ENCODE measurements around the gene DEPP1. TPM values are rescaled to one million over a fixed set of nuclear protein-coding genes. Genes with fewer than 3 reads are reported as not detected.

Gene DEPP1
- total RNA-seq, 1 donor from 2014 or later: 16.6 TPM

DNA sequence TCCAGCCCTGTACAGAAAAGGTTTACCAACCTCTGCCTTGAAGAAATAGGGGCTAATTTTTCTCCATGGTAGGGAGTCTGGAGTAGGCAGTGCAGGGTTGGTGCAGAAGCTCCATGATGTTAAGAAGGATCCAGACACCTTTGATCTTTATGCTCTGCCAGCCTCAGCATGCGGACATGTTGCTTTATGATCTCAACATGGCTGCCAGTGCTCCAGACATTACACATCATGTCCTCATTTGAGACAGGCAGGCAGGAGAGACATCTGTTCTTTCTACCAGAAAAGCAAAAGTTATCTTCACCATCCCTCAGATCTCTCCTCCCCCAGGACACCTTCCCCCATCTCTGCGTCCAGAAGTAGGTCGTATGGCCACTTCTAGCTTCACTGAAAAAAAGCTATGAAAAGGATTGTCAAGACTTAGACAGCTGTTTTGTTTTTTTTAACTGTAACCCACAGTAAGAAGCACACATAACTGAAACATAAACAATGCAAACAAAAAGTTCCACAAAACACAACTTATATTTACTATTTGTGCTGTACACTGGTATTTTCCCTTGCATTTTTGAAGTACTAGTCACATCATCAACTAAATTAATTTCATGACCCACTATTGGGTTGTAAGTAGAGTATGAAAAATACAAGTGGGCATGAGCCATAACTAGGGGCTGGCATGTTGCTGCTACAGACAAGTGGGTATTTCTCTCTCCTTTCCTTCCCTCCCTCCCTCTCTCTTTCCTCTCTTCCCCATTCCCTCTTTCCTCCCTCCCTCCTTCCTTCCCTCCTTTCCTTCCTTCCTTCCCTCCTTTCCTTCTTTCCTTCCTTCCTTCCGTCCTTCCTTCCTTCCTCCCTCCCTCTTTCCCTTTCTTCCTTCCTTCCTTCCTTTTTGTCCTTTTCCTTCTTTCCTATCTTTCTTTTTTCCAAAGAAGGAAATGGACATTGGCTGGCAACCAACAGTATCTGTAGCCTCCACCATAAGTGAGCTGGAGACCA lies 21.6 kb downstream of the DEPP1 start:
- TF ChIP-seq, protein P1, sequence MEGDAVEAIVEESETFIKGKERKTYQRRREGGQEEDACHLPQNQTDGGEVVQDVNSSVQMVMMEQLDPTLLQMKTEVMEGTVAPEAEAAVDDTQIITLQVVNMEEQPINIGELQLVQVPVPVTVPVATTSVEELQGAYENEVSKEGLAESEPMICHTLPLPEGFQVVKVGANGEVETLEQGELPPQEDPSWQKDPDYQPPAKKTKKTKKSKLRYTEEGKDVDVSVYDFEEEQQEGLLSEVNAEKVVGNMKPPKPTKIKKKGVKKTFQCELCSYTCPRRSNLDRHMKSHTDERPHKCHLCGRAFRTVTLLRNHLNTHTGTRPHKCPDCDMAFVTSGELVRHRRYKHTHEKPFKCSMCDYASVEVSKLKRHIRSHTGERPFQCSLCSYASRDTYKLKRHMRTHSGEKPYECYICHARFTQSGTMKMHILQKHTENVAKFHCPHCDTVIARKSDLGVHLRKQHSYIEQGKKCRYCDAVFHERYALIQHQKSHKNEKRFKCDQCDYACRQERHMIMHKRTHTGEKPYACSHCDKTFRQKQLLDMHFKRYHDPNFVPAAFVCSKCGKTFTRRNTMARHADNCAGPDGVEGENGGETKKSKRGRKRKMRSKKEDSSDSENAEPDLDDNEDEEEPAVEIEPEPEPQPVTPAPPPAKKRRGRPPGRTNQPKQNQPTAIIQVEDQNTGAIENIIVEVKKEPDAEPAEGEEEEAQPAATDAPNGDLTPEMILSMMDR (IDR thresholded peaks at IDR 0.05; ENCODE audit: unreplicated experiment): no peak
- no peak overlapping the region for H3K27ac Mint-ChIP-seq
- no peaks in the 10 kb centered on the region for H3K27me3 Mint-ChIP-seq
- peaks cover 36% of the 10 kb centered on the region for H3K4me1 Mint-ChIP-seq (ENCODE audit: low read depth)
- H3K4me3 Mint-ChIP-seq (ENCODE audit: low read depth): no peak overlapping the region
- peaks cover 14% of the 10 kb centered on the region for H3K36me3 Mint-ChIP-seq (ENCODE audit: insufficient read depth)
- H3K9me3 Mint-ChIP-seq (ENCODE audit: low read depth): peaks cover 3% of the 10 kb centered on the region
- DNase-seq (ENCODE audit: low spot score, unreplicated experiment): no peak

DNA sequence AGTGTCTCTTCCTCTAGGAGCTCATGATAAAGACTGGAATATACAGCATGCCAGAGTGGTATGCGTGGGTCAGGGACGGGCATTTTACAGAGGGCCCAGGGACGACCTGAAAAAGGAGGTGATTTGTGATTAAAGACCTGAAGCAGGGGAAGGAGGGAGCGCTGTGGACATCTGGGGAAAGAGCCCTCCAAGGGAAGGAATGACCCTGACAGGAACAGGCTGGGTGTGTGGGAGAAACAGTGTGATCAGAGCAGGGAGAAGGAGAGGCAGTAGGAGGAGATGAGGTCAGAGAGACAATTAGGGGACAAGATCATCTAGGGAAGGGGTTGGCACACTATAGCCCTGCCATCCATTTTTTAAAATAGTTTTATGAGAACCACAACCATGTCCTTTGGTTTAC lies 22.4 kb downstream of the DEPP1 start:
- Mint-ChIP-seq H3K4me3 (ENCODE audit: low read depth) (no peak overlapping the region), H3K27ac (peak overlapping the region; percentile 2), H3K9me3 (ENCODE audit: low read depth) (peaks cover 3% of the 10 kb centered on the region), H3K36me3 (ENCODE audit: insufficient read depth) (peaks cover 14% of the 10 kb centered on the region), H3K4me1 (ENCODE audit: low read depth) (peaks cover 33% of the 10 kb centered on the region), H3K27me3 (no peaks in the 10 kb centered on the region)
- no peak for DNase-seq (ENCODE audit: low spot score, unreplicated experiment)
- TF ChIP-seq, protein P1 (IDR thresholded peaks at IDR 0.05; ENCODE audit: unreplicated experiment): no peak

DNA sequence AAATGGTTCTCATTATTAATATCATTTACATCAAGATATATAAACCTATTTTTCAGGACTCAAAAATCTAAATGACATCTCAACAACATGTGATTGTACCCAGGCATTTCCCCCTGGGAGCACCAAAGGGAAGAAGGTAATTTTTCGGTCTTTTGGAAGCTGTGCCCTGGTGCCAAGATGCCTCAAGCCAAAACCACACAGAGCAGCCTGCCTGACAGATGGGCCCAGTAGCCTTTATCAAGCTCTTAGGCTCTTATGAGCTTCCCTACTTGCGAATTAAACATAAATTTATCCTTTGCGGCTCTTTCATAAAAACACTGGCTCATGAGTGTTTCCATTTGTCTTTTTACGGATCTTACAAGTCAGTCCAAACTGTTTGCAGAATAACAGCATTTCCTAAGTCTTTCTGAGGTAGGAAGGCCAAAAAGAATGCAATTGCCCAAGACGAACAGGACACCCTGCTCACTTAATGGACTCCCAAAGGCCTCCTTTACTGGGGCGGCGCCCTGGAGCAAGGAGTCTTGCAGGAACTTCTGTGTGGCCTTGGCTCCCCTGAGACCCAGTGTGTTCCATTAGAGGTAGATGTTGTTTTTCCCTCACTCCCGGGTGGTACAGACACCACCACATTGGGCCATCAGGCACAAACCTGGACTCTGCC lies 23.1 kb downstream of the DEPP1 start:
- H3K27ac Mint-ChIP-seq: no peak overlapping the region
- DNase-seq (ENCODE audit: low spot score, unreplicated experiment): no peak
- peaks cover 26% of the 10 kb centered on the region for H3K4me1 Mint-ChIP-seq (ENCODE audit: low read depth)
- peaks cover 3% of the 10 kb centered on the region for H3K9me3 Mint-ChIP-seq (ENCODE audit: low read depth)
- H3K4me3 Mint-ChIP-seq (ENCODE audit: low read depth): no peak overlapping the region
- peaks cover 14% of the 10 kb centered on the region for H3K36me3 Mint-ChIP-seq (ENCODE audit: insufficient read depth)
- TF ChIP-seq, protein P1 (IDR thresholded peaks at IDR 0.05; ENCODE audit: unreplicated experiment): no peak
- no peaks in the 10 kb centered on the region for H3K27me3 Mint-ChIP-seq

DNA sequence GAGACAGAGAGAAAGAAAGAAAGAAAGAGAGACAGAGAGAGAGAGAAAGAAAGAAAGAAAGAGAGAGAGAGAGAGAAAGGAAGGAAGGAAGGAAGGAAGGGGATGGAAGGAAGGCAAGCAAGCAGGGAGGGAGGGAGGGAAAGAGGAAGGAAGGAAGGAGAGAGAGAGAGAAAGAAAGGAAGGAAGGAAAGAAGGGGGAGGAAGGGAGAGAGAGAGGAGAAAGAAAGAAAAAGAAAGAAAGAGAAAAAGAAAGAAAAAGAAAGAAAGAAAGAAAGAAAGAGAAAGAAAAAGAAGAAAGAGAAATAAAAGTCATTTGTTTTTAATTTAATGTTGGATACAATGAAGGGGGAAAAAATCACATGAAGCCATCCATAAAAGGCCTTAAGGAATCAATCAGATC lies 23.6 kb downstream of the DEPP1 start:
- Mint-ChIP-seq H3K27ac (no peak overlapping the region), H3K36me3 (ENCODE audit: insufficient read depth) (peaks cover 14% of the 10 kb centered on the region), H3K9me3 (ENCODE audit: low read depth) (peaks cover 3% of the 10 kb centered on the region), H3K4me1 (ENCODE audit: low read depth) (peaks cover 22% of the 10 kb centered on the region), H3K4me3 (ENCODE audit: low read depth) (no peak overlapping the region), H3K27me3 (no peaks in the 10 kb centered on the region)
- no peak for DNase-seq (ENCODE audit: low spot score, unreplicated experiment)
- TF ChIP-seq, protein P1 (IDR thresholded peaks at IDR 0.05; ENCODE audit: unreplicated experiment): no peak

DNA sequence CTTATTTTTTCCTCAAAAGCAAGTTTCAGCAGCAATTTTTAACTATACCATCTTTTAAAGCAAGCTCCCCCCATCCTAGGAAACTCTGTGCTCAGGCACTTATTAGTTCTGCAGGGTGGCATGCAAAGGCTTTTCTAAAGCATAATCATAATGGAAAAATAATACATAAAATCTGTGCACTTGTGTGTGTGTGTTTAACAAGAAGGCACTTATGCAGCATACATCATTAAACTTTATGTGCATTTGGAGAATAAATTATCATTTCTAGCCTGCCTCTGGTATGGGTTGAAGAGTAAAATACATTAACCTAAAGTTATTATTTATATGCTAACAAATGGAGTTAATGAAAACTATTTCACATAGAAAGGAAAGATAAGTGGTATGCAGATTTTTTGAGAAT lies 24.6 kb downstream of the DEPP1 start:
- Mint-ChIP-seq H3K27ac (no peak overlapping the region), H3K36me3 (ENCODE audit: insufficient read depth) (peaks cover 14% of the 10 kb centered on the region), H3K4me3 (ENCODE audit: low read depth) (no peak overlapping the region), H3K9me3 (ENCODE audit: low read depth) (peaks cover 3% of the 10 kb centered on the region), H3K27me3 (no peaks in the 10 kb centered on the region), H3K4me1 (ENCODE audit: low read depth) (peaks cover 22% of the 10 kb centered on the region)
- TF ChIP-seq, protein P1 (IDR thresholded peaks at IDR 0.05; ENCODE audit: unreplicated experiment): no peak
- DNase-seq (ENCODE audit: low spot score, unreplicated experiment): no peak

Data from progenitor cell of endocrine pancreas (in vitro differentiated cells).